Stimulated activated CD4-positive, alpha-beta T cell treated with anti-CD3 and anti-CD28 coated beads, Interleukin-15, amount 100 ng/mL, for 48 hours (primary cell): ENCODE measurements around the gene IER2.
"Not testable (repeated sequence)": the region's sequence is repeated elsewhere in the genome, so short reads cannot be mapped to it uniquely, and the experiment has no call there.

ENCODE experiments used
- DNase-seq, 2 donors: peaks; one replicate each; pipeline ENCODE4 v3.0.0-alpha.2; 2020; ENCODE audit warnings: low read depth in 2 of 2

The IER2 gene

GRCh38 chr19:13198634-13199033 lies 48.4 kb downstream of the IER2 start:
- no peak for DNase-seq

- not testable (repeated sequence) for DNase-seq
Measured at GRCh38 chr19:13202112-13202511, 51.9 kb downstream of the IER2 start.
